ENCODE data around the gene RPL35.

RPL35 gene

DNA sequence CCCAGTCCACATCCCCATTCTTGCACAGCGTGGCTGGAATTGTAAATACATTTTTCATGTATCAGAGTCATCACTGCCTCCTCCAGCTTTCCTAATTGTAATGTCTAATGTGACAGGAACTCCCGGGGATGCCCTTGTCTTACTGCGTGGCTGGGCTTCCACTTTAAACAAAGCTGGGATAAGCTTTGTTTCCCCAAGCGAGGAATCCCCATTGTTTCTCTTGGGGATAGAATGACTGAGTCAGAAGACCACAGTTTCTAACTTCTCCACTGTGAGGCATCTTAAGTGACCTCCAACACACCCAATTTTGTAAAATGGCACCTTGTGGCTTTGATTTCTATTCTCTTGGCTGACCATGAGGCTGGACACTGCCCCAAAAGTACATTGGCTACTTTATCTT lies 22.6 kb upstream of the RPL35 start:
- TF ChIP-seq ZNF274 (IDR thresholded peaks at IDR 0.05; ENCODE audit: low read depth, low read length), result no peak
- H3K4me3 ChIP-seq (ENCODE audit: low read length), result no peak overlapping the region

DNA sequence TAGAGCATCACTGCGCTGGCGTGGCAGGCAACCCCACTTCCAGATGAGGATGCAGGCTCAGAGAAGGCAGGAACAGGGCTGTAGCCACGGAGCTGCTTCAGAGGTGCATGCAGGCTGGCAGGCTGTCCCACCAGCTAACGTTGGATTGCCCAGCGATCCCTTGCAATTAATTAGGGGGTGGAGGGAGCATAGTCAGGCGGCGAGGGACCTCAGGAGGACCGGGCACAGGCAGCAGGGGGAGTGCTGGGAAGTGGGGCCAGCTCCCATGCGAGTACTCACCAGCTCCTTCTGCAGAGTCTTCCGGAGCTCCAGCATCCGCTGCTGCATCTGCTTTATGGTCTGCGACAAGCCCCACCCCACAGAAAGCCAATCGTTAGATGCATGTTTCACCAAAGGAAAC lies 20.5 kb upstream of the RPL35 start:
- H3K4me3 ChIP-seq (ENCODE audit: low read length), result no peak overlapping the region
- TF ChIP-seq ZNF274 (IDR thresholded peaks at IDR 0.05; ENCODE audit: low read depth, low read length), result no peak

DNA sequence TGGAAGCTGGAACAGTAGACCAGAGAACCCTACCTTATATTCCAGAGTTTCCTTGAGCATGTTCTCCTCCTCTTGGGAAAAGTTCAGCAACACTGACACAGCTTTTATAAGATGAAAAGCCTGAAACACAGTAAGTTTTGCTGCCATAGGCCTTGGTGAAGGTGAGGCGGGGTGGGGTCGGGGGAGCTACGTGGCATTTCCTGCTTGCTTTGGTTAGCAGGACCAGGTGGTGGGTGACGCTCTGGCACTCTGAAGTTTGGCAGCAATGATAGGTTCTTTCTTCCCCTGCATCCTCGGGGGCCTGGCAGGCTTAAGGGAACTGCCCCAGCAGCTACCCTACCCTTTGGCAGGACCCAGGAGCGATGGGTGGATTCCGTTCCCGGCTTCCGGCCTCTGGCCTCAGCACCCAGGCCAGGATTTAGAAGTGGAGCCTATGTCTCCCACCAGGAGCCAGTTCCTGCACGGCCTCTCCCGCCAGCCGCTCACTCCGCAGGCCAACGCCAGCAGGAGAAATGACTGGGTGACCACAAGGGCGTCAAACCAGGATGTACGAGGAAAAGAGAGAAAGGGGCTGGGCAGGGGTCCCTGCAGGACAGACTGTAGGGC lies 19.5 kb upstream of the RPL35 start:
- TF ChIP-seq ZNF274 (IDR thresholded peaks at IDR 0.05; ENCODE audit: low read depth, low read length), result no peak
- H3K4me3 ChIP-seq (ENCODE audit: low read length), result no peak overlapping the region

DNA sequence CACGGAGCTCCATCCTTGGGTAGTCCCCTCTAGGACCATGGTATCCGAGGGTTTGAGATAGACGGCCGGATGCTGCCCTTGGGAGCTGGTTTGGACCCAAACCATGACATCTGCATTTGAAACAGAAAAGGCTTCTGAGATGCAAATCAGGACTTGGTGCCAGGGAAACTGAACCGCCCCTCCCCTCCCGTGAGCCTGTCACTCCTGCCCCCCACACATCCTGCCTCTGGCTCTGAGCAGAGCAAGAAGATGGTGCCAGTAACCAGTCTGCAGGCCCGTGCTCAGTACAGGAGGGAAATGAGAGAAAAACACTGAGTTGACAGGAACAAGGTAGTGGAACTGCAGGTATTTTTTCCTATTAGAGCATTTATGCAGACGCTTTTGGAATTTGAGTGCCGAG lies 18.7 kb upstream of the RPL35 start:
- TF ChIP-seq ZNF274 (IDR thresholded peaks at IDR 0.05; ENCODE audit: low read depth, low read length), result no peak
- H3K4me3 ChIP-seq (ENCODE audit: low read length), result no peak overlapping the region

DNA sequence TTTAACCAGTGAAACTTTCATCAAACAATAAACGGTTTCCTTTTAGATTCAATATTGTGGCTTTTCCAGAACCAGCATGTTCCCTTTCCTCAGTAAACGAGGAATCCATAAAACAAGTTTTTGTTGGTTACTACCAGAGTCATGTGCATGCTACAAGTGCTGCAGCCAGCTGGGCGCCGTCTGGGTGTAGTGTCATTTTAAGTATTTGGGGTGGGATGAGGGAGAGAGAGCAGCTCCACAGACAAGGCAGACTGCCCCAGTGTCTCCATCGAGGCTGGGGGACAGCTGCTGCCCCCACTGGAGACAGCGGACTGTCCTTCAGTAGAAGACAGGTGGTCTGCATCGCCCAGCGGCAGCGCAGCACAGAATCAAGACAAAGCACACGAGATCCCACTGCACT lies 17.5 kb upstream of the RPL35 start:
- H3K4me3 ChIP-seq (ENCODE audit: low read length), result no peak overlapping the region
- no peak for TF ChIP-seq ZNF274 (IDR thresholded peaks at IDR 0.05; ENCODE audit: low read depth, low read length)

DNA sequence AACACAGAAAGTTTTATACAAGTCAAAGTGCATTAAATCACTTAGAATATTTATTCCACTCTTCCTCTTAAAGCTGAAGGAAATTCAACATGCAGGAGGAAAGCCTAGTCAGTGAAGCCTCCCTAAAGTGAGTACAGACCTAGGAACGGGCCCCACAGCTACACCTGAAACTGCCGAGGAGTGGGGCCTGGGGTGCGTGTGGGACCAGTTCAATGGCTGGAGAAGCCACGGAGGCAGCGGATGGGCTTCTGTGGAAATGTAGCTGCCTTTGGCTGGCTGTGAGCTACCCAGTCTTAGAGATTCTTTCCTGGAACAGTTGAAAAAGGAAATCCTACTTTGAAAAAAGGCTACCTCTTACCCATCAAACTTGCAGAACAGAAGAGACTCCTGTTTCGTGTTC lies 16.8 kb upstream of the RPL35 start:
- TF ChIP-seq ZNF274 (IDR thresholded peaks at IDR 0.05; ENCODE audit: low read depth, low read length), result no peak
- H3K4me3 ChIP-seq (ENCODE audit: low read length), result no peak overlapping the region

DNA sequence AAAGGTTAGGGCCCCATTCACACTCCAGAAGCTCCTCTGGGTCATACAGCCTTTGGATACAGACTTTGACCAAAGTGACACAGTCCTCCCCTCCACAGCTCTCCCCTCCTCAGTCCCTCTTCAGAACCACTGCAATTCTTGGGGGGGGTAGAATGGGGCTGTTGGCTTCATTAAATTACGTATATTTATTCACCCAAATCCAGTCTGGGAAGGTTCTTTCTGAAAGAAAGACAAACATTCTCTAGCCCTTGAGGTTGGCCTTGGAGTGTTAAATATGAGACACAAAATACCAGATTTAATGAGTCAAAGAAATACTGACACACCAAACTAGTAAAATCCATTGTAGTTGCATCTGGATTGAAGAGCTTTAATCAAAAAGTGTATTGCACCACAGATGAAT lies 16.3 kb upstream of the RPL35 start:
- TF ChIP-seq ZNF274 (IDR thresholded peaks at IDR 0.05; ENCODE audit: low read depth, low read length), result no peak
- no peak overlapping the region for H3K4me3 ChIP-seq (ENCODE audit: low read length)

DNA sequence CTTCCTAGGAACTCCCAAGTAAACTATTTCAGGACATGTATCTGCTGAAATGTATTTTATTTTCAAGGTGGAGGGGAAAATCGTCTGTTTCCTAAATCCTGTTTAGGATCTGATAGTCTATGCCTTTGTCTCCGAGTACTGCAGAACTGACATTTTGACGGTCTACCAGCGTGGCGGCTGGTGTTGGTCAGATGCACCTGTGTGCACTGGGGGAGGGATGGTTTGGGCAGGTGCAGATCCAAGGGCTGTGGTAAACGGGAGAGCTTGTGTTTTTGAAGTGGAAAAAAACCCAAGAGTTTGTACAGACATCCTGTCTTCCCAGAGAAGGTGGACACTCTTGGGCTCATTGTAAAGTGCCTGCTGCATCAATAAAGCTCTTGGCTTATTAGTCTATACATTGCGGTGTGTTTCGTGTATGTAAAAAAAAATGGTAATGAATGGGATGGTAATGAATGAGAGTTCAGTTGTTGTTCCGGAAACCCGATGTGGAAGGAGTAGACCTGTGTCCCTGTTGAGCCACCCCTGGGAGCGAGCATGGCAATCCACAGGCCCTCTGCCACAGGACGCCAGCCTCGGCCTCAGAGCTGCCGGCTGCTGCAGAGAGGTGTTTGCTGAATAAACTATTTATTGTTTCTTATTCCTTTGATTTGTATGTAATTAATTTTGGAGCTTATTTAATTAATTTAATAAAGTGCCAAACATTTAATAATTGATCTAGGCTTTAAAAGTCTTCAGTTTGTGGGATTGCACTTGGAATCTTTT lies 15.4 kb upstream of the RPL35 start:
- H3K4me3 ChIP-seq (ENCODE audit: low read length), result no peak overlapping the region
- no peak for TF ChIP-seq ZNF274 (IDR thresholded peaks at IDR 0.05; ENCODE audit: low read depth, low read length)

DNA sequence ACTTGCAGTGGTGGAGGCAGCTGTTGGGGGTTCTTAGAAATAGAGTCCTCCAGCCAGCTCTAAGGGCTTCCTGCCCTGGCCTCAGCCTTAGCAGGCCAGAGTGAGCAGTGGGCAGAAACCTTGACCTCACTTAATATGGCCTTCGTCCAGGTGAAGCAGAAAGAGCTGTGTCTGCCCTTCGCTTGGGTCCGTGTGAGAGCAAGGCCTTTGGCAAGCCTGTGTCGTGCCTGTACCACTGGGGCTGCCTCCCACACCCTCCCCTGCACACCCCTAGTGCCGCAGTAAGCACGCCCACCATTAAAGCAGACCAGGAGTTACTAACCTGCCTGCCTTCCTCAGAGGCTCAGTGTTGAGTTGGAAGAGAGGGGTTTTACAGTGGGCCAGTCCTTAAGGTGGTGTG lies 13.7 kb upstream of the RPL35 start:
- no peak for TF ChIP-seq ZNF274 (IDR thresholded peaks at IDR 0.05; ENCODE audit: low read depth, low read length)
- no peak overlapping the region for H3K4me3 ChIP-seq (ENCODE audit: low read length)

DNA sequence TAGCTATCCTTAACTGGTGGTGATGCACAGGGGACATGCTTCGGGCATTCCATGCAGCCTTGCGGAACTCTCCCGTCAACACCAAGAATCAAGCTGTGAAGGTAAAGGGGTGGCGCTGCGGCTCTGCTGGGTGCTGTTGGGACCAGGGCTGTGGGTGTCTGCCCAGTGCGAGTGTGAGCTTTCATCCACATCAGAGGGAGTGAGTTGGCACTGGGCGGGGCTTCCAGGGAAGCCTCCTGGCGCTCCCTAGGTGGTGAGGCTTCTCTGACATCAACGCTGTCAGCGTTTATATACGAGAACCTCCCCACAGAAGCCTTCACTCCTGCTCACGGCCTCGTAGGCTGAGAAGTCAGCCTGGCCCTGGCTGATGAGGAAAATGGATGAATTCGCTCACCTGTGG lies 11.9 kb upstream of the RPL35 start:
- no peak overlapping the region for H3K4me3 ChIP-seq (ENCODE audit: low read length)
- no peak for TF ChIP-seq ZNF274 (IDR thresholded peaks at IDR 0.05; ENCODE audit: low read depth, low read length)

DNA sequence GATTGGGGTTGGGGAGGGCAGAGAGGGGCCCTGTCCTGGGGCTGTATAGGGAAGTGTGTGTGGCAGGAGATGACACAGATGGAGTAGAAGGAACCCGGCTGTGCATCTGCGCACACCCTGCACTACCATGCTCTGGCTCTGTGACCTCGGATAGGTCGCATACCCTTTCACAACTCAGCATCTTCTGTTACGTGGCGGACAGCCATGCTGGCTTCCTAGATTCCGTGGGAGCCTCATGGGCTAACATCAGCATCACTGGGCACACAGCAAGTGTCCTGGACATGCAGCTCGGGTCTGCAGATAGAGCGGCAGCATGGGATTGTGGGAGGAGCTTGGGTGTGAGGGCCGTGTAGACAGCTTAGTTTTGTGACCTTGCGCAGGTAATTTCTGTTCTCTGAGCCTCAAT lies 9.4 kb upstream of the RPL35 start:
- TF ChIP-seq ZNF274 (IDR thresholded peaks at IDR 0.05; ENCODE audit: low read depth, low read length), result no peak
- peak overlapping the region; percentile 95; the same call in 1 of the 2 replicates for H3K4me3 ChIP-seq (ENCODE audit: low read length)

DNA sequence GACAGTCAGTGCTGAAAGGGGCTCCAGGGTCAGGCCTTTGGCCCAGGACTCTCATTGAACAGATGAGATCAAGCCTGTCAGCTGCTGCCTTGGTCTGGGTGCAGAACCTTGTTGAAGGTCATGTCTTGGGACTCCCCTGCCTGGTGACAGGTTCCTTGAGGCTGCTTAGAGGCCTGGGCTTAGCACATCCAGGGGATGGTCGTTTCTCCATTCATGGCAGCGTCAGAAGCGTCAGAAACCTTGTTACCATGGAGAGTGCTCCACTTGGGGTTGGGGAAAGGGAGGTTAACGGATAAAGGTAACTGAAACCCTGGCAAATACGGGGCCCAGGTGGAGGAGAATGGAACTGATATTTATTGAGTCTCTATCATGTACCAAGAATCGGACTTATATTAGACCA lies 9.0 kb upstream of the RPL35 start:
- peak overlapping the region; percentile 95 for H3K4me3 ChIP-seq (ENCODE audit: low read length)

DNA sequence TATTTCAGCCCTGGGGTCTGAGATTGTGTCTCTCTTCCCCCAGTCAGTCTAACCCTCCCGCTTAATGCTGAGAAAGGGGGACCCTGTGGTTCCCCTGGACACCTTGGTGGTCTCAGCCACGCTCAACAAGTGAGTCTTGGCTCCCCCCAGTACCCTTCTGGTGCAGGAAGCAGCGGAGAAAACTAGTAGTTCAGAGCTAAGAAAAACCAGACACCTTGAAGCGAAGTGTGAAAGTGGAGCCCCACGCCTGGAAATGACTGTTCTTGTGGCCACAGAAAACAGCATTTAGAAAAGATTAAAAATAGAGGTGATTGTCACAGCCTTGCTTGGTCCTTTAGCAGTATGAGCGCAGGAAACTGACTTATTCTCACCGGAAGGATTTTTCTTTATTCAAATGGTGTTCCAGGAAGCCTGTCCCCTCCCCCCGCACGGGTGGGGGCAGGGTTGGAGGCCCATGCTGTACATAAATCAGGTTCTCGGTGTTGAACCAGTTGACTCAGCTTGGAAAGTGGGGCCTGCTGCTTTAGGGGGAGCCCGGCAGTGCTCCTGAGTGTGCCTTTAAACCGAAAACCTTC lies 8.3 kb upstream of the RPL35 start:
- H3K4me3 ChIP-seq (ENCODE audit: low read length), result peak overlapping the region; percentile 95
- TF ChIP-seq ZNF274 (IDR thresholded peaks at IDR 0.05; ENCODE audit: low read depth, low read length), result no peak

More for the DNA sequence above, 9.0 kb upstream of the RPL35 start:
- no peak for TF ChIP-seq ZNF274 (IDR thresholded peaks at IDR 0.05; ENCODE audit: low read depth, low read length)

DNA sequence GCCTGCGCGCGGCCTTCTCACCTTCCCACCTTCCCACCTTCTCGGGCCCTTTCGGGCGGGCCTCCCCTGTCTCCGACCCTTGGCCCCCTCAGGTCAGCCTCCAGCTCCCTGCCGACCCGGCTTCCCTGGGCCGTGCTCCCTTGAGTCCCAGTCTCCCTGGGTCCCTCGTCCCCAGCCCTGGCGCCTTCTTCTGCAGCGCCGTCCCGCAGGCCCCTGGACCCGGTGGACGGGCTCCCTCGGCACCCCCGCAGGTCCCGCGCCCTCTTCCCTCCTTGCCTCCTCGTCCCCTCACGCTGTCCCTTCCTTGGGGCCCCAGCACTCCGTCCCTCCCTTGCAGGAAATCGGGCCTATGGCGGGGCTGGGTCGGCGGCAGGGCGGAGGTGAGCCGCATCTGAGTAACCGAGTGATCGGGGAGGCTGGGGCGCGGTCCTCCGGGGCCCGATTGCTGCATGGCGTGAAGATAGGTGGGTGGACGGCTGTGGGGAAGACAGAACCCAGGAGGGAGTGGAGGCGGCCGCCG lies 7.8 kb upstream of the RPL35 start:
- peak overlapping the region; percentile 95 for H3K4me3 ChIP-seq (ENCODE audit: low read length)
- TF ChIP-seq ZNF274 (IDR thresholded peaks at IDR 0.05; ENCODE audit: low read depth, low read length), result no peak

All from GM08714 (cell line).